Cardiac muscle cell (in vitro differentiated cells and primary cell): Measurements from ENCODE around the gene ITSN1. TPM values are rescaled to one million over a fixed set of nuclear protein-coding genes. Genes with fewer than 3 reads are reported as not detected.
A peak's percentile ranks its signal among the peaks of the same experiment; 100 is the strongest.
"Not testable (repeated sequence)": the region's sequence is repeated elsewhere in the genome, so short reads cannot be mapped to it uniquely, and the experiment has no call there.

Experiments used
- DNase-seq, 2 donors: peaks; one replicate each; pipeline versions ENCODE4 v3.0.0 to v3.0.0-alpha.2; 2010 to 2017; ENCODE audit warnings: low read depth in 1 of 2, low spot score in 1 of 2
- H3K27ac ChIP-seq: fragments of 200-600 bp; sonication (generic); 2 replicates; pipeline ENCODE4 v1.5.1; 2016
- H3K27me3 ChIP-seq: fragments of 200-600 bp; sonication (generic); 2 replicates; pipeline ENCODE4 v1.6.0; 2016; ENCODE audit warnings: control low read depth
- H3K36me3 ChIP-seq: fragments of 200-600 bp; sonication (generic); 2 replicates; pipeline ENCODE4 v1.5.1; 2016; ENCODE audit warnings: control low read depth
- H3K4me1 ChIP-seq: fragments of 200-600 bp; sonication (generic); 2 replicates; pipeline ENCODE4 v1.8.1; 2017; ENCODE audit warnings: low read depth, mild to moderate bottlenecking, mixed run types
- H3K4me3 ChIP-seq: fragments of 200-600 bp; sonication (generic); 2 replicates; pipeline ENCODE4 v1.5.1; 2016; ENCODE audit warnings: mild to moderate bottlenecking
- H3K9me3 ChIP-seq: fragments of 200-600 bp; sonication (generic); 2 replicates; pipeline ENCODE4 v1.5.1; 2017; ENCODE audit warnings: low read depth, mild to moderate bottlenecking, control low read depth
- CTCF ChIP-seq: IDR thresholded peaks from 2 replicates; pipeline ENCODE4 v1.5.1; 2012; ENCODE audit warnings: low read depth, mild to moderate bottlenecking, low read length
- polyA plus RNA-seq: library from polyadenylated mRNA; unstranded; fragments of >200 nt; fragmentation: Nextera tagmentation; extraction: Ambion mirVana; gene quantifications from 2 replicates; pipeline ENCODE4 v1.2.1, GENCODE V29; 2016
- total RNA-seq: library from RNA; depleted of rRNA; stranded (reverse); fragments of >200 nt; gene quantifications from 2 replicates; pipeline ENCODE4 v1.2.3, GENCODE V29; 2016

The ITSN1 gene
- total and polyA plus RNA-seq, 2 experiments from 2014 or later = 92.4 to 125 TPM

GRCh38 chr21:33721081-33721480, 78.8 kb downstream of the ITSN1 start:
- H3K4me3 ChIP-seq = no peak overlapping the region
- no peak for TF ChIP-seq CTCF
- no peaks in the 10 kb centered on the region for H3K27me3 ChIP-seq

DNA sequence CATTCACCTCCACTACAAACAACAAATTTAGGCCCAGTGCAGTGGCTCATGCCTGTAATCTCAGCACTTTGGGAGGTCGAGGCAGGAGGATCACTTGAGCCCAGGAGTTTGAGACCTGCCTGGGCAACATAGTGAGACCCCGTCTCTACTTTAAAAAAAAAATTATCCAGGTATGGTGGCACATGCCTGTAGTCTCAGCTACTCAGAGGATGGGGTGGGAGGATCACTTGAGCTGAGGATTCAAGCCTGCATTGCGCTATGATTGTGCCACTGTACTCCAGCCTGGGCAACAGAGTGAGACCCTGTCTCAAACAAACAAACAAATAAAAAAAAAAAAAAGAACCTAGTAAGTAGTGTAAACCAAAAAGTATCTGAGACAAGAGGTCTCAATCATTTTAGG, 86.8 kb downstream of the ITSN1 start:
- H3K36me3 ChIP-seq, DNase-seq, H3K4me3 ChIP-seq, H3K27me3 ChIP-seq, H3K27ac ChIP-seq, H3K9me3 ChIP-seq: not testable (repeated sequence)
- H3K4me1 ChIP-seq = peaks cover 37% of the 10 kb centered on the region

More at GRCh38 chr21:33721081-33721480, 78.8 kb downstream of the ITSN1 start:
- H3K27ac ChIP-seq = peak overlapping the region; percentile 25
- peaks cover 17% of the 10 kb centered on the region for H3K36me3 ChIP-seq
- H3K9me3 ChIP-seq = no peaks in the 10 kb centered on the region
- no peaks in the 10 kb centered on the region for H3K4me1 ChIP-seq
- DNase-seq = no peak

DNA sequence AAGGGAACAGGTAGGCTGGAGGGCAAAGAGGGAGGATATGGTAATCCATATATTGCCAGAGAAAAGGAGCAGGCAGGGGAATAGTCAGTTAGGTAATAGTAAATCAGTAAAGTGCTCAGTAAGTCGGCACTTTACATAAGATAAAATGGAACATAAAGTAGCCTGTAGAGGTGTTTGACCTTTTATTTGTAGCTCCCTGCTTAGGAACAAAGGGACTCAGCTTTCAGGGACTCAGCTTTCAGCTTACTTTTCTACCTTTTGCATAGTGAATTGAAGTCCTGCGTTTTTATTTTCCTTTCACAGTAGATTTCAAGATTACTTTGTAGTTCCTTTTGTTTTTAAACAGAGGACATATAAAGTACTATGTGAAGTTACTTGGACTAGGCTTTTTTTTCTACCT, 87.3 kb downstream of the ITSN1 start:
- no peaks in the 10 kb centered on the region for H3K9me3 ChIP-seq
- H3K4me3 ChIP-seq = no peak overlapping the region
- no peak for DNase-seq
- peaks cover 42% of the 10 kb centered on the region for H3K4me1 ChIP-seq
- TF ChIP-seq CTCF = no peak
- H3K36me3 ChIP-seq = peaks cover under 1% of the 10 kb centered on the region
- H3K27me3 ChIP-seq = no peaks in the 10 kb centered on the region
- no peak overlapping the region for H3K27ac ChIP-seq

- H3K4me1 ChIP-seq = peaks cover 58% of the 10 kb centered on the region
- H3K36me3 ChIP-seq = no peaks in the 10 kb centered on the region
- H3K27ac ChIP-seq = peak overlapping the region; percentile 68
- DNase-seq = peak in 1 of 2 donors; percentile 71
- no peaks in the 10 kb centered on the region for H3K9me3 ChIP-seq
- no peak overlapping the region for H3K4me3 ChIP-seq
- no peak for TF ChIP-seq CTCF
- no peaks in the 10 kb centered on the region for H3K27me3 ChIP-seq
Measured at GRCh38 chr21:33731447-33731846, 89.1 kb downstream of the ITSN1 start.

GRCh38 chr21:33732038-33732437, 89.7 kb downstream of the ITSN1 start:
- no peak for TF ChIP-seq CTCF
- peaks cover 64% of the 10 kb centered on the region for H3K4me1 ChIP-seq
- H3K27ac ChIP-seq = peak overlapping the region; percentile 68
- DNase-seq = no peak
- no peak overlapping the region for H3K4me3 ChIP-seq
- no peaks in the 10 kb centered on the region for H3K36me3 ChIP-seq
- no peaks in the 10 kb centered on the region for H3K27me3 ChIP-seq
- no peaks in the 10 kb centered on the region for H3K9me3 ChIP-seq

GRCh38 chr21:33733601-33734000, 91.3 kb downstream of the ITSN1 start:
- no peak for DNase-seq
- H3K9me3 ChIP-seq = no peaks in the 10 kb centered on the region
- H3K36me3 ChIP-seq = no peaks in the 10 kb centered on the region
- no peak overlapping the region for H3K4me3 ChIP-seq
- H3K4me1 ChIP-seq = peaks cover 68% of the 10 kb centered on the region
- H3K27ac ChIP-seq = peak overlapping the region; percentile 93
- no peak for TF ChIP-seq CTCF
- H3K27me3 ChIP-seq = no peaks in the 10 kb centered on the region
